H9 (cell line): Measurements from ENCODE around the gene RYR1. TPM values are rescaled to one million over a fixed set of nuclear protein-coding genes. Genes with fewer than 3 reads are reported as not detected.

Source experiments
- DNase-seq: peaks from one replicate; pipeline ENCODE4 v3.0.0-alpha.2; 2017
- H2AFZ ChIP-seq: one replicate; pipeline ENCODE4 v1.6.1; 2013; ENCODE audit warnings: mild to moderate bottlenecking, low read length, control low read depth, moderate library complexity
- H2AK5ac ChIP-seq: 2 replicates; pipeline ENCODE4 v1.6.1; 2013; ENCODE audit warnings: low read length, control low read depth, mixed read lengths; ENCODE audit not compliant: insufficient read length
- H2BK120ac ChIP-seq: one replicate; pipeline ENCODE4 v1.6.1; 2013; ENCODE audit warnings: low read depth, mild to moderate bottlenecking, low read length, control low read depth, inconsistent platforms; ENCODE audit not compliant: poor library complexity, severe bottlenecking
- H2BK12ac ChIP-seq: 2 replicates; pipeline ENCODE4 v1.6.1; 2013; ENCODE audit warnings: low read length, control low read depth, mixed read lengths, low read depth; ENCODE audit not compliant: insufficient read length
- H2BK15ac ChIP-seq: 2 replicates; pipeline ENCODE4 v1.6.1; 2013; ENCODE audit warnings: low read depth, low read length, control low read depth
- H2BK20ac ChIP-seq: one replicate; pipeline ENCODE4 v1.6.1; 2013; ENCODE audit warnings: low read depth, mild to moderate bottlenecking, low read length, control low read depth, inconsistent platforms; ENCODE audit not compliant: poor library complexity, severe bottlenecking
- H2BK5ac ChIP-seq: 2 replicates; pipeline ENCODE4 v1.6.1; 2013; ENCODE audit warnings: low read length, control low read depth, mixed read lengths; ENCODE audit not compliant: insufficient read length
- H3K14ac ChIP-seq: 2 replicates; pipeline ENCODE4 v1.6.1; 2013; ENCODE audit warnings: low read length, control low read depth; ENCODE audit not compliant: insufficient read depth
- H3K18ac ChIP-seq: 2 replicates; pipeline ENCODE4 v1.6.1; 2013; ENCODE audit warnings: low read depth, mild to moderate bottlenecking, mixed read lengths, low read length, control low read depth; ENCODE audit not compliant: insufficient read length
- H3K23ac ChIP-seq: 2 replicates; pipeline ENCODE4 v1.6.1; 2013; ENCODE audit warnings: low read length, control low read depth, mixed read lengths, low read depth; ENCODE audit not compliant: insufficient read length
- H3K23me2 ChIP-seq: 2 replicates; pipeline ENCODE4 v1.6.1; 2013; ENCODE audit warnings: low read depth, mild to moderate bottlenecking, mixed read lengths, low read length, control low read depth; ENCODE audit not compliant: insufficient read length, poor library complexity, severe bottlenecking
- H3K27ac ChIP-seq: 2 replicates; pipeline ENCODE4 v1.5.1; 2013; ENCODE audit warnings: low read length, control low read depth, mixed read lengths, low read depth; ENCODE audit not compliant: insufficient read length
- H3K27me3 ChIP-seq: 2 replicates; pipeline ENCODE4 v1.6.1; 2013; ENCODE audit warnings: low read length, control low read depth, inconsistent platforms; ENCODE audit not compliant: insufficient read depth
- H3K4ac ChIP-seq: 2 replicates; pipeline ENCODE4 v1.6.1; 2013; ENCODE audit warnings: low read depth, mild to moderate bottlenecking, control low read depth, inconsistent platforms, low read length, moderate library complexity
- H3K4me1 ChIP-seq: 2 replicates; pipeline ENCODE4 v1.6.1; 2013; ENCODE audit warnings: low read length, control low read depth, inconsistent platforms; ENCODE audit not compliant: insufficient read depth
- H3K4me2 ChIP-seq: 2 replicates; pipeline ENCODE4 v1.6.1; 2013; ENCODE audit warnings: low read length, control low read depth, mixed read lengths; ENCODE audit not compliant: insufficient read length, insufficient read depth
- H3K56ac ChIP-seq: 2 replicates; pipeline ENCODE4 v1.6.1; 2013; ENCODE audit warnings: low read depth, mild to moderate bottlenecking, mixed read lengths, low read length, control low read depth; ENCODE audit not compliant: insufficient read length
- H3K79me1 ChIP-seq: 2 replicates; pipeline ENCODE4 v1.6.1; 2013; ENCODE audit warnings: low read depth, mild to moderate bottlenecking, moderate library complexity, low read length, control low read depth, inconsistent platforms; ENCODE audit not compliant: insufficient read depth, poor library complexity, severe bottlenecking
- H3K79me2 ChIP-seq: 2 replicates; pipeline ENCODE4 v1.6.1; 2013; ENCODE audit warnings: low read length, control low read depth, inconsistent platforms; ENCODE audit not compliant: insufficient read depth
- H3K9ac ChIP-seq: 2 replicates; pipeline ENCODE4 v1.6.1; 2013; ENCODE audit warnings: low read length, control low read depth, mixed read lengths; ENCODE audit not compliant: insufficient read length; ENCODE audit errors: extremely low read depth
- H3K9me3 ChIP-seq: one replicate; pipeline ENCODE4 v1.6.1; 2013; ENCODE audit warnings: low read depth, low read length, inconsistent platforms; ENCODE audit not compliant: control insufficient read depth
- H3T11ph ChIP-seq: one replicate; pipeline ENCODE4 v1.6.1; 2013; ENCODE audit warnings: mild to moderate bottlenecking, low read length, control low read depth, inconsistent platforms
- H4K20me1 ChIP-seq: one replicate; pipeline ENCODE4 v1.6.1; 2013; ENCODE audit not compliant: control insufficient read depth, insufficient read length, insufficient read depth
- H4K5ac ChIP-seq: 2 replicates; pipeline ENCODE4 v1.6.1; 2013; ENCODE audit warnings: low read depth, mild to moderate bottlenecking, mixed read lengths, low read length, control low read depth; ENCODE audit not compliant: insufficient read length
- H4K8ac ChIP-seq: replicated peaks from 2 replicates; pipeline ENCODE4 v1.6.1; 2013; ENCODE audit warnings: low read length, control low read depth, mixed read lengths, low read depth; ENCODE audit not compliant: insufficient read length
- H4K91ac ChIP-seq: 2 replicates; pipeline ENCODE4 v1.6.1; 2013; ENCODE audit warnings: low read depth, mild to moderate bottlenecking, moderate library complexity, mixed read lengths, low read length, control low read depth; ENCODE audit not compliant: insufficient read length
- H3K27ac Mint-ChIP-seq, 3 experiments: 2 replicates in 2 of 3; 3 replicates in 1 of 3; pipeline ENCODE4 v1.8.0; 2020 to 2021; ENCODE audit warnings: mixed read lengths in 3 of 3, mild to moderate bottlenecking in 1 of 3, moderate library complexity in 1 of 3
- H3K27me3 Mint-ChIP-seq: 2 replicates; pipeline ENCODE4 v1.8.0; 2021; ENCODE audit warnings: low read depth, mild to moderate bottlenecking, moderate library complexity, mixed read lengths
- H3K36me3 Mint-ChIP-seq, 3 experiments: 2 replicates in 2 of 3; 3 replicates in 1 of 3; pipeline ENCODE4 v1.8.0; 2020 to 2021; ENCODE audit warnings: low read depth in 3 of 3, mixed read lengths in 3 of 3; ENCODE audit not compliant: insufficient read depth in 1 of 3
- H3K4me1 Mint-ChIP-seq, 2 experiments: 2 replicates each; pipeline ENCODE4 v1.8.0; 2020; ENCODE audit warnings: mixed read lengths in 2 of 2
- H3K4me3 Mint-ChIP-seq, 2 experiments: 2 replicates in 1 of 2; 3 replicates in 1 of 2; pipeline ENCODE4 v1.8.0; 2020 to 2021; ENCODE audit warnings: mild to moderate bottlenecking in 2 of 2, mixed read lengths in 2 of 2, moderate library complexity in 1 of 2
- H3K9me3 Mint-ChIP-seq, 2 experiments: 2 replicates in 1 of 2; 3 replicates in 1 of 2; pipeline ENCODE4 v1.8.0; 2020; ENCODE audit warnings: mild to moderate bottlenecking in 2 of 2, mixed read lengths in 2 of 2, moderate library complexity in 1 of 2
- CTCF ChIP-seq: fragments of 200-600 bp; sonication (generic); conservative IDR thresholded peaks from 3 replicates; pipeline ENCODE4 v1.8.0; 2021; ENCODE audit warnings: antibody characterized with exemption, mild to moderate bottlenecking
- WGBS: extraction: QIAGEN DNeasy Blood & Tissue Kit; methylation state at CpG from one replicate; pipeline ENCODE4 v1.1.7; 2013; ENCODE audit warnings: missing lambda C conversion rate, low lambda C conversion rate, mixed read lengths; ENCODE audit not compliant: insufficient read length; ENCODE audit errors: extremely low coverage; 5-methylcytosine and 5-hydroxymethylcytosine counted together
- total RNA-seq: library from RNA; stranded (reverse); gene quantifications from 2 replicates; pipeline ENCODE4 v1.2.1, GENCODE V29; 2021

The RYR1 gene
- total RNA-seq, 1 experiment from 2014 or later: 8.9 TPM

DNA sequence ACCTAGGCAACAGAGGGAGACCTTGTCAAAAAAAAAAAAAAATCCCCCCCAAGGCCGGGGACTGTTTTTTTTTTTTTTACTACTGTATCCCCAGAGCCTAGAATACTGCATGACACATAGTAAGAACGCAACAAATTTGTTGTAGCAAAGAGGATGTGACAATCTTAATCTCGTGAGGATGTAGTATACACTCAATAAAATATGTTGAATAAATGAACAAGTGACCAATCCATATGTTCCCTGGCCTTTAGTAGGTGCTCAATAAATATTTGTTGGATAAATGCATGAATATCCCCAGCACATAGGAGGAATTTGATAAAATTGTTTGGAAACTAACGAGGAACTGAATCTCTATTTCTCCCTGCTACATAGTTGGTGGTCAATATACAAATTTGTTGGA, 108.5 kb downstream of the RYR1 start:
- Histone ChIP-seq H4K5ac (no peak overlapping the region), H4K91ac (no peak overlapping the region), H3K23ac (no peak overlapping the region), H3K9ac (no peak overlapping the region), H2AFZ (no peak overlapping the region), H3K56ac (no peak overlapping the region), H3K4me2 (no peak overlapping the region), H2BK15ac (no peak overlapping the region), H3K79me1 (no peaks in the 10 kb centered on the region), H2BK120ac (no peak overlapping the region), H2BK12ac (no peak overlapping the region), H3K4me1 (0 out of 2 replicates have a peak, but pooled peaks cover 3% of the 10 kb centered on the region), H4K20me1 (no peaks in the 10 kb centered on the region), H3K27ac (no peak overlapping the region), H3K9me3 (no peaks in the 10 kb centered on the region), H3K4ac (no peak overlapping the region), H2AK5ac (no peak overlapping the region), H3K18ac (no peak overlapping the region), H3K14ac (no peak overlapping the region), H3T11ph (no peak overlapping the region), H3K79me2 (no peaks in the 10 kb centered on the region), H2BK5ac (no peak overlapping the region), H4K8ac (no peak overlapping the region), H3K23me2 (no peaks in the 10 kb centered on the region), H2BK20ac (no peak overlapping the region), H3K27me3 (no peaks in the 10 kb centered on the region)
- Mint-ChIP-seq H3K27me3 (no peaks in the 10 kb centered on the region), H3K4me3 (no peak overlapping the region), H3K27ac (no peak overlapping the region), H3K9me3 (peaks cover 0 to 2% of the 10 kb centered on the region in 2 experiments; a peak in 2 of 5 replicates), H3K36me3 (peaks cover 10 to 23% (median 16%) of the 10 kb centered on the region in 3 experiments; a peak in 6 of 7 replicates), H3K4me1 (peaks cover 10 to 12% of the 10 kb centered on the region in 2 experiments)
- no CpG with 5 or more reads among the region's 4 CpGs for WGBS
- TF ChIP-seq CTCF: no peak
- DNase-seq: no peak
